Esophagus squamous epithelium (tissue), 5 donors: ENCODE measurements around the gene ECT2L. TPM values are rescaled to one million over a fixed set of nuclear protein-coding genes. Genes with fewer than 3 reads are reported as not detected.

Experiments
- DNase-seq: peaks from one replicate; lab custom pipeline; 2025; lab: John Stamatoyannopoulos, UW
- H3K27ac ChIP-seq, 4 donors: fragments of 200-600 bp; sonication (generic); one replicate each; pipeline ENCODE4 v1.5.1; 2016 to 2019; ENCODE audit warnings: mild to moderate bottlenecking in 1 of 4
- H3K27me3 ChIP-seq, 4 donors: fragments of 200-600 bp; sonication (generic); 1 replicate in 3 of 4; 2 replicates in 1 of 4; pipeline versions ENCODE4 v1.5.1 to v1.6.0; 2017 to 2021; ENCODE audit warnings: antibody characterized with exemption in 1 of 4
- H3K36me3 ChIP-seq, 3 donors: fragments of 200-600 bp; sonication (generic); one replicate each; pipeline ENCODE4 v1.5.1; 2016 to 2019
- H3K4me1 ChIP-seq, 3 donors: fragments of 200-600 bp; sonication (generic); one replicate each; pipeline ENCODE4 v1.5.1; 2017 to 2019
- H3K4me3 ChIP-seq, 4 donors: fragments of 200-600 bp; sonication (generic); 1 replicate in 3 of 4; 2 replicates in 1 of 4; pipeline ENCODE4 v1.5.1; 2016 to 2019; ENCODE audit warnings: mild to moderate bottlenecking in 2 of 4, moderate library complexity in 1 of 4
- H3K9me3 ChIP-seq, 3 donors: fragments of 200-600 bp; sonication (generic); one replicate each; pipeline ENCODE4 v1.5.1; 2016 to 2019
- CTCF ChIP-seq, 6 experiments: fragments of 450-650 bp in 4 of 6; fragments of 200-600 bp in 2 of 6; sonication (generic) in 2 of 6; IDR thresholded peaks; one replicate each; pipeline ENCODE4 v1.5.1; 2016 to 2019; ENCODE audit warnings: antibody characterized with exemption in 6 of 6, mild to moderate bottlenecking in 4 of 6, moderate library complexity in 4 of 6
- POLR2A ChIP-seq, 4 donors: fragments of 450-650 bp; IDR thresholded peaks; one replicate each; pipeline ENCODE4 v1.6.1; 2017; ENCODE audit warnings: antibody characterized with exemption in 4 of 4, mild to moderate bottlenecking in 4 of 4, moderate library complexity in 3 of 4
- WGBS, 2 donors: methylation state at CpG; one replicate each; pipeline ENCODE4 v1.1.5; 2018; 5-methylcytosine and 5-hydroxymethylcytosine counted together
- intact Hi-C: fragments of 100-400 bp; cut with DNase I; formaldehyde crosslinking; loops from one replicate; pipeline ENCODE4 v1.15.0; 2022
- total RNA-seq, 4 donors: library from RNA; depleted of rRNA; stranded (reverse); fragments of >200 nt; gene quantifications; one replicate each; pipeline ENCODE4 v1.1.0, GENCODE V29; 2016
- donor health status: DM: yes; HTN: yes; CAD: no.

ECT2L gene
- total RNA-seq, 4 donors from 2014 or later: not detected

GRCh38 chr6:138818496-138819194, 22.8 kb downstream of the ECT2L start:
- 38 to 44% methylated on average over 10 of the region's 10 CpGs for whole genome bisulfite sequencing, 2 donors
- Histone ChIP-seq H3K27ac (peak overlapping the region; percentile 83 to 90 (median 86)), H3K4me3 (no peak overlapping the region), H3K36me3 (no peaks in the 10 kb centered on the region), H3K27me3 (no peaks in the 10 kb centered on the region), H3K9me3 (no peaks in the 10 kb centered on the region), H3K4me1 (peaks cover 7 to 68% (median 12%) of the 10 kb centered on the region in 3 donors)
- DNase-seq: no peak
- intact Hi-C loops: loop anchor here (10.0 kb wide), 2 partner anchors 166 to 546 kb away; partner anchors contain the start of gene REPS1
- TF ChIP-seq CTCF (IDR thresholded peaks at IDR 0.05): no peak
- no peak for TF ChIP-seq POLR2A (IDR thresholded peaks at IDR 0.05)

- no peak for DNase-seq
- peak overlapping the region in 1 of 4 donors; percentile 90 for H3K27ac ChIP-seq
- peaks cover 7 to 51% (median 12%) of the 10 kb centered on the region in 3 donors for H3K4me1 ChIP-seq
- no peak for TF ChIP-seq POLR2A (IDR thresholded peaks at IDR 0.05)
- no peak for TF ChIP-seq CTCF (IDR thresholded peaks at IDR 0.05)
- no peaks in the 10 kb centered on the region for H3K36me3 ChIP-seq
- intact Hi-C loops: no loop called here
- no peak overlapping the region for H3K4me3 ChIP-seq
- 85 to 93% methylated on average over 4 of the region's 4 CpGs for WGBS, 2 donors
- H3K9me3 ChIP-seq: no peaks in the 10 kb centered on the region
- H3K27me3 ChIP-seq: no peaks in the 10 kb centered on the region
These were observed 25.6 kb downstream of the ECT2L start for GRCh38 chr6:138821519-138821918.

GRCh38 chr6:138824482-138825144, 28.7 kb downstream of the ECT2L start:
- Histone ChIP-seq H3K27ac (peak overlapping the region in 1 of 4 donors; percentile 14), H3K9me3 (no peaks in the 10 kb centered on the region), H3K27me3 (no peaks in the 10 kb centered on the region), H3K4me3 (no peak overlapping the region), H3K36me3 (no peaks in the 10 kb centered on the region), H3K4me1 (peaks cover 0 to 22% (median 0%) of the 10 kb centered on the region in 3 donors)
- TF ChIP-seq CTCF (IDR thresholded peaks at IDR 0.05) (no peak), POLR2A (IDR thresholded peaks at IDR 0.05) (no peak)
- 78% methylated on average over 11 of the region's 11 CpGs for WGBS, 2 donors
- intact Hi-C loops: no loop called here
- DNase-seq: no peak

GRCh38 chr6:138830248-138830647, 34.4 kb downstream of the ECT2L start:
- 63 to 68% methylated on average over 7 of the region's 7 CpGs for whole genome bisulfite sequencing, 2 donors
- no peak for DNase-seq
- Histone ChIP-seq H3K36me3 (no peaks in the 10 kb centered on the region), H3K4me3 (no peak overlapping the region), H3K9me3 (no peaks in the 10 kb centered on the region), H3K27me3 (no peaks in the 10 kb centered on the region), H3K4me1 (peaks cover 0 to 20% (median 5%) of the 10 kb centered on the region in 3 donors), H3K27ac (no peak overlapping the region)
- intact Hi-C loops: no loop called here
- no peak for TF ChIP-seq POLR2A (IDR thresholded peaks at IDR 0.05)
- TF ChIP-seq CTCF (IDR thresholded peaks at IDR 0.05): no peak

GRCh38 chr6:138832182-138832581, 36.3 kb downstream of the ECT2L start:
- Histone ChIP-seq H3K36me3 (no peaks in the 10 kb centered on the region), H3K27ac (no peak overlapping the region), H3K4me1 (peaks cover 0 to 23% (median 5%) of the 10 kb centered on the region in 3 donors), H3K4me3 (no peak overlapping the region), H3K27me3 (no peaks in the 10 kb centered on the region), H3K9me3 (no peaks in the 10 kb centered on the region)
- DNase-seq: no peak
- TF ChIP-seq CTCF (IDR thresholded peaks at IDR 0.05): no peak
- TF ChIP-seq POLR2A (IDR thresholded peaks at IDR 0.05): no peak
- intact Hi-C loops: no loop called here
- WGBS, 2 donors: 94 to 97% methylated on average over 2 of the region's 2 CpGs
